Measurements from ENCODE around the gene EPGN. TPM values are rescaled to one million over a fixed set of nuclear protein-coding genes. Genes with fewer than 3 reads are reported as not detected.

EPGN gene
- total and polyA plus RNA-seq, 2 of the 8 experiments (the other 6 are each of a cell fraction or from before 2014, with no cell fraction given), result not detected

GRCh38 chr4:74364652-74365491 is 56.6 kb downstream of the EPGN start, which contains the start of gene EREG (continued):
- TF ChIP-seq ASH2L (IDR thresholded peaks at IDR 0.05; ENCODE audit: low read length) (peak; percentile 99), RBBP5 (IDR thresholded peaks at IDR 0.05; ENCODE audit: borderline replicate concordance, low read depth, low read length) (peak; percentile 100), CTBP2 (IDR thresholded peaks at IDR 0.05; ENCODE audit: borderline replicate concordance, insufficient read depth, insufficient read length, low read length) (peak; percentile 100), CTCF (IDR thresholded peaks at IDR 0.05; ENCODE audit: control extremely low read depth in 1 of 3, insufficient read depth in 1 of 3, low read depth in 1 of 3, low read length in 3 of 3) (peak in 1 of 3 experiments; percentile 2; a peak in 1 of 4 replicates), SIN3A (conservative IDR thresholded peaks at IDR 0.05 in 1 of 2, IDR thresholded peaks at IDR 0.05 in 1 of 2; ENCODE audit: low read depth in 1 of 2, low read length in 2 of 2) (peak in 1 of 2 experiments; percentile 72; a peak in 2 of 4 replicates), POLR2A (IDR thresholded peaks at IDR 0.05; ENCODE audit: control extremely low read depth in 1 of 2, low read depth in 2 of 2, low read length in 2 of 2) (no peak), SIX5 (IDR thresholded peaks at IDR 0.05; ENCODE audit: low read depth, low read length) (no peak), MAX (IDR thresholded peaks at IDR 0.05) (peak; percentile 77)

Data from H1 (cell line).